ENCODE results near the gene MC4R. TPM values are rescaled to one million over a fixed set of nuclear protein-coding genes. Genes with fewer than 3 reads are reported as not detected.

Gene MC4R
- total and polyA plus RNA-seq, 5 donors from 2014 or later, result not detected

DNA sequence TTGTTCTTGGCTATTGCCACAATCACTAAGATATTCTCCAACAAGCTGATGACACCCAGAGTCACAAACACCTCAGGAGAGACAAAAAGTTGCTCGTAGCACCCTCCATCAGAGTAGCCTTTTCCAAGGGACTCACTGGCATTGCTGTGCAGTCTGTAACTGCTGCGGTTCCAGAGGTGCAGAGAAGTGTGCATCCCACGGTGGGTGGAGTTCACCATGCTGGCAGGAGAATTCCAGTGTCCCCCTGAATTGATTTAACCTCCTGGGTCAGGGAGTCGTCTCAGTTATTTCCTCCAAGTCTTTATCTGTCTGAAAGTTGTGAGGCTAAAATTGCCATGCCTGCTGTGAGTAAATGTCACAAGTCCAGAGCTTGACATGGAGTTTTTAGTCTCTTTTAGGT, 443 bp downstream of the MC4R start:
- no peaks in the 10 kb centered on the region for H3K27me3 ChIP-seq (ENCODE audit: control insufficient read depth, insufficient read depth, low read length)
- no peak for DNase-seq
- no peaks in the 10 kb centered on the region for H3K4me1 Mint-ChIP-seq

DNA sequence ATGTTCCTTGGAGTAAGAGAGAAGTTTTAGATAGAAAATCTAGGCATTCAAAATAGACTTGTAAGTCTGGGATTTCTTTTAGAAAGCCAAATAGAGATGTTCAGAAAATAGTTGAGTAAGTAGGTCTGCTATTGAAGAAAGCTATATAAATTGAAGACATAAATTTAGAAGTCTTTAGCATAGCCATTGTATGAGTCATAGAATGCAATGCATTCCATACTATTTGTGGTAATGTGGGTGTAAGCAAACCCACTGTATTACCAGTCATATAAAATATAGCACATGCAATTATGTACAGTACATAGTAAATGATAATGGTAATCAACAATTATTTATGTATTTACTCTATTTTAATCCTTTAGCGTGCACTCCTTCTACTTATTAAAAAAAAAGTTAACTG, 14.1 kb downstream of the MC4R start:
- peaks cover 0 to 4% (median under 1%) of the 10 kb centered on the region in 7 donors for H3K9me3 Mint-ChIP-seq
- Histone ChIP-seq H3K9me3 (ENCODE audit: control insufficient read depth in 2 of 2, low read length in 2 of 2) (no peaks in the 10 kb centered on the region), H3K27me3 (ENCODE audit: control insufficient read depth, insufficient read depth, low read length) (no peaks in the 10 kb centered on the region), H3K27ac (ENCODE audit: insufficient read depth, low read length, poor library complexity, severe bottlenecking) (no peak overlapping the region), H3K36me3 (ENCODE audit: control insufficient read depth, insufficient read depth, low read length) (no peaks in the 10 kb centered on the region), H3K4me1 (ENCODE audit: control insufficient read depth, insufficient read depth, low read length, poor library complexity, severe bottlenecking) (no peaks in the 10 kb centered on the region), H3K4me3 (ENCODE audit: low read depth, low read length) (no peak overlapping the region)
- no peaks in the 10 kb centered on the region for H3K27me3 Mint-ChIP-seq
- no peak overlapping the region for H3K4me3 Mint-ChIP-seq
- H3K27ac Mint-ChIP-seq, result no peak overlapping the region
- H3K36me3 Mint-ChIP-seq, result no peaks in the 10 kb centered on the region
- DNase-seq, result no peak
- ATAC-seq (ENCODE audit: low read depth in 2 of 2), result no peak
- H3K4me1 Mint-ChIP-seq, result peaks cover 0 to 3% (median 0%) of the 10 kb centered on the region in 4 donors

More for the DNA sequence above, 443 bp downstream of the MC4R start:
- Histone ChIP-seq H3K36me3 (ENCODE audit: control insufficient read depth, insufficient read depth, low read length) (no peaks in the 10 kb centered on the region), H3K27ac (ENCODE audit: insufficient read depth, low read length, poor library complexity, severe bottlenecking) (no peak overlapping the region), H3K4me1 (ENCODE audit: control insufficient read depth, insufficient read depth, low read length, poor library complexity, severe bottlenecking) (no peaks in the 10 kb centered on the region), H3K9me3 (ENCODE audit: control insufficient read depth in 2 of 2, low read length in 2 of 2) (no peaks in the 10 kb centered on the region), H3K4me3 (ENCODE audit: low read depth, low read length) (no peak overlapping the region)
- H3K9me3 Mint-ChIP-seq, result peaks cover 0 to 7% (median 0%) of the 10 kb centered on the region in 7 donors
- no peaks in the 10 kb centered on the region for H3K36me3 Mint-ChIP-seq
- H3K4me3 Mint-ChIP-seq, result no peak overlapping the region
- no peak for ATAC-seq (ENCODE audit: low read depth in 2 of 2)
- no peaks in the 10 kb centered on the region for H3K27me3 Mint-ChIP-seq
- no peak overlapping the region for H3K27ac Mint-ChIP-seq

DNA sequence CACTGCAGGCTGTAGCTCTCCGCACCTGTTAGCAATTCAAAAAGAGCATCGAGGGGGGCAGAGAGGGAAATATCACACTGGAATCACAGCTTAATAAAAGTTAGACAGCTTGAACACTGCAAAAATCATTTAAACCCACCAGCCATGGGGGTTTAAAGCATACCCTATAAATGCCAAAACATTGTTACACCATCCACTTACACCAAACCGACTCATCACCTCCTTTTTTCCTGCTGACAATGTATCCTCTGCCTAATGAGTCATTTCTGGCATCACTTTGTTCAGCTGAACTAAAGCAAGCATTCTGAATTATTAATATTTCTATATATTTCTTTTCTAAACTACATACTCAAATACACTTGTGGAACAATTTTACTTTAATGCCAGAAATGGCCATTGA, 21.6 kb downstream of the MC4R start:
- Mint-ChIP-seq H3K27ac (no peak overlapping the region), H3K9me3 (peaks cover 0 to 8% (median 3%) of the 10 kb centered on the region in 7 donors), H3K36me3 (no peaks in the 10 kb centered on the region), H3K27me3 (no peaks in the 10 kb centered on the region), H3K4me1 (no peaks in the 10 kb centered on the region), H3K4me3 (no peak overlapping the region)
- H3K36me3 ChIP-seq (ENCODE audit: control insufficient read depth, insufficient read depth, low read length), result no peaks in the 10 kb centered on the region
- DNase-seq (no peak), ATAC-seq (ENCODE audit: low read depth in 2 of 2) (no peak)
- no peaks in the 10 kb centered on the region for H3K4me1 ChIP-seq (ENCODE audit: control insufficient read depth, insufficient read depth, low read length, poor library complexity, severe bottlenecking)
- H3K27me3 ChIP-seq (ENCODE audit: control insufficient read depth, insufficient read depth, low read length), result no peaks in the 10 kb centered on the region
- H3K4me3 ChIP-seq (ENCODE audit: low read depth, low read length), result no peak overlapping the region
- no peaks in the 10 kb centered on the region for H3K9me3 ChIP-seq (ENCODE audit: control insufficient read depth in 2 of 2, low read length in 2 of 2)
- no peak overlapping the region for H3K27ac ChIP-seq (ENCODE audit: insufficient read depth, low read length, poor library complexity, severe bottlenecking)

DNA sequence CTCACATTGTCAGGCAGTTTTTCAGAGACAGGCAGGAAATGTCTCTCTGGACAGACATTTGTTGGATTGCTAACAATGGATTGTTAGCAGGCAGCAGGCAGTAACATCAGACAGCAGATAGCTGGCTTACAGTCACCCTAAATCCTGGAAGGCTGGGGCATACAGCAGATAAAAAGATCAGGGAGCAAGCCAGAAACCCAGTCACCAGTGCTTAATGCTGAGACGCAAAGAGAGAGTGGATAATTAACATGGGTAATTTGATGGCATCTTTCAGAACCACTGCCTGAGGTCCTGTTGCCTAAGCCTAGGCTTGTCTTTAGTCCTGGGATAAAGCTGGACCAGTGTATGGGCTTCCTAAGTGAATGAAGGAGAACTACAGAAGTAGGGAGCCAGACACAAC, 22.4 kb downstream of the MC4R start:
- Histone ChIP-seq H3K27me3 (ENCODE audit: control insufficient read depth, insufficient read depth, low read length) (no peaks in the 10 kb centered on the region), H3K4me1 (ENCODE audit: control insufficient read depth, insufficient read depth, low read length, poor library complexity, severe bottlenecking) (no peaks in the 10 kb centered on the region), H3K36me3 (ENCODE audit: control insufficient read depth, insufficient read depth, low read length) (no peaks in the 10 kb centered on the region), H3K27ac (ENCODE audit: insufficient read depth, low read length, poor library complexity, severe bottlenecking) (no peak overlapping the region), H3K9me3 (ENCODE audit: control insufficient read depth in 2 of 2, low read length in 2 of 2) (no peaks in the 10 kb centered on the region), H3K4me3 (ENCODE audit: low read depth, low read length) (no peak overlapping the region)
- Mint-ChIP-seq H3K4me3 (no peak overlapping the region), H3K4me1 (no peaks in the 10 kb centered on the region), H3K9me3 (peaks cover 0 to 8% (median 3%) of the 10 kb centered on the region in 7 donors), H3K27ac (no peak overlapping the region), H3K36me3 (no peaks in the 10 kb centered on the region), H3K27me3 (no peaks in the 10 kb centered on the region)
- DNase-seq, result no peak
- no peak for ATAC-seq (ENCODE audit: low read depth in 2 of 2)

DNA sequence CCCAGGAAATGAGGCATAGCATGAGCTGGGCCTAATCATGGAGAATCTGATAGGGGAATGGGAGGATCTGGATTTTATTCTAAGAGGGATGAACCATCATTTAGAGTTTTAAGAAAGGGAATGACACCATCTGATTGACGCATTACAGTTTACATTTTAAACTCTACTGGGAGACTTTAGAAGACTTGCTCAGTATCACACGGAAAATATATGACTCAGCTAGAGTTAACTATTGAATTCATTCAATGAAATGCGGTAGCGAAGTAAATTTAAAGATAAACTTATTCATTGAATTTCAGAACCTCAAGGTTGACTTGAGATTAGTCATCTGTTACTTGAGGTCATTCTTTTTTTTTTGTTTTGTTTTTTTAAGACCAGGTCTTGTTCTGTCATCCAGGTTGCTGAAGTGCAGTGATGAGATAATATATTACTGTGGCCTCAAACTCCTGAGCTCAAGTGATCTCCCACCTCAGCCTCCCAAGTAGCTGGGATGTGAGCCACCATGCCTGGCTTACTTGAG, 25.0 kb downstream of the MC4R start:
- H3K36me3 Mint-ChIP-seq, result no peaks in the 10 kb centered on the region
- no peaks in the 10 kb centered on the region for H3K27me3 Mint-ChIP-seq
- Histone ChIP-seq H3K4me3 (ENCODE audit: low read depth, low read length) (no peak overlapping the region), H3K27me3 (ENCODE audit: control insufficient read depth, insufficient read depth, low read length) (no peaks in the 10 kb centered on the region), H3K27ac (ENCODE audit: insufficient read depth, low read length, poor library complexity, severe bottlenecking) (no peak overlapping the region), H3K9me3 (ENCODE audit: control insufficient read depth in 2 of 2, low read length in 2 of 2) (no peaks in the 10 kb centered on the region), H3K4me1 (ENCODE audit: control insufficient read depth, insufficient read depth, low read length, poor library complexity, severe bottlenecking) (no peaks in the 10 kb centered on the region), H3K36me3 (ENCODE audit: control insufficient read depth, insufficient read depth, low read length) (no peaks in the 10 kb centered on the region)
- ATAC-seq (ENCODE audit: low read depth in 2 of 2) (no peak), DNase-seq (no peak)
- H3K27ac Mint-ChIP-seq, result no peak overlapping the region
- peaks cover 0 to 8% (median 3%) of the 10 kb centered on the region in 7 donors for H3K9me3 Mint-ChIP-seq
- H3K4me1 Mint-ChIP-seq, result no peaks in the 10 kb centered on the region
- H3K4me3 Mint-ChIP-seq, result no peak overlapping the region

DNA sequence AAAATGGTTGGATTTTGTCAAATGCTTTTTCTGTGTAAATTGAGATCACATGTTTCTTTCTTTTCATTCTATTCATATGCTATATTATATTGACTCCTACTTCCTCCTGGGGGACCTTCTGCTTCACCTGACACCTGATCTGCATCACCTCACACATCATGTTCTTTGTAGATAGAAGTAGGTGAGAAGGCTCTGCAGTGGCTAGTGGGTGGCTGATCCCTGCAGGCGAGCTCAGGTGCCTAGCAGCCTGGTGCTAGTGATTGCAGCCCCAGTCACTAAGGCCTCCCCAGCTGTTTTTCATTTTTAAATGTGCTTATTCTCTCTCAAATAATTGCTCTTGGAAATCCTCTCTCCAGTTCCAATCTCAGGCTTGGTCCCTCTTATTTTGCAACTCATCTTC, 33.6 kb downstream of the MC4R start:
- no peak overlapping the region for H3K27ac Mint-ChIP-seq
- H3K36me3 ChIP-seq (ENCODE audit: control insufficient read depth, insufficient read depth, low read length), result no peaks in the 10 kb centered on the region
- H3K36me3 Mint-ChIP-seq, result no peaks in the 10 kb centered on the region
- H3K9me3 Mint-ChIP-seq, result peaks cover 0 to 10% (median 2%) of the 10 kb centered on the region in 7 donors
- H3K4me1 ChIP-seq (ENCODE audit: control insufficient read depth, insufficient read depth, low read length, poor library complexity, severe bottlenecking), result no peaks in the 10 kb centered on the region
- no peak overlapping the region for H3K27ac ChIP-seq (ENCODE audit: insufficient read depth, low read length, poor library complexity, severe bottlenecking)
- ATAC-seq (ENCODE audit: low read depth in 2 of 2) (no peak), DNase-seq (no peak)
- no peaks in the 10 kb centered on the region for H3K27me3 Mint-ChIP-seq
- H3K4me3 ChIP-seq (ENCODE audit: low read depth, low read length), result no peak overlapping the region
- H3K9me3 ChIP-seq (ENCODE audit: control insufficient read depth in 2 of 2, low read length in 2 of 2), result no peaks in the 10 kb centered on the region
- no peak overlapping the region for H3K4me3 Mint-ChIP-seq
- no peaks in the 10 kb centered on the region for H3K27me3 ChIP-seq (ENCODE audit: control insufficient read depth, insufficient read depth, low read length)
- no peaks in the 10 kb centered on the region for H3K4me1 Mint-ChIP-seq

DNA sequence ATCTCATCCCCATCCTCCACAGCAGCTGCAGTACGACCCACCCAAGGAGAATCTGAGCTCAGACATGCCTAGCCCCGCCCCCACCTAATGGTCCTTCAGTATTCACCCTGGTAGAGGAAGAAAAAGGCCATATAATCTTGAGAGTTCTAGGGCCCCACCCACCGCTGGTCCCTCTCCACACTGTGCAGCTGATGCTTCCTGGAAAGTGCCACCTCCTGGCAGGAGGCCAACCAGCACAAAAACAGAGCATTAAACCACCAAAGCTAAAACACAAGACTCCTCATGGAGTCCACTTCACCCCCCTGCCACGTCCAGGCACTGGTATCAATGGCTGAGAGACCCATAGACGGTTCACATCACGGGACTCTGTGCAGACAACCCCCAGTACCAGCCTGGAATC, 40.7 kb downstream of the MC4R start:
- Histone ChIP-seq H3K27ac (ENCODE audit: insufficient read depth, low read length, poor library complexity, severe bottlenecking) (no peak overlapping the region), H3K4me1 (ENCODE audit: control insufficient read depth, insufficient read depth, low read length, poor library complexity, severe bottlenecking) (no peaks in the 10 kb centered on the region), H3K4me3 (ENCODE audit: low read depth, low read length) (no peak overlapping the region), H3K9me3 (ENCODE audit: control insufficient read depth in 2 of 2, low read length in 2 of 2) (no peaks in the 10 kb centered on the region), H3K27me3 (ENCODE audit: control insufficient read depth, insufficient read depth, low read length) (no peaks in the 10 kb centered on the region), H3K36me3 (ENCODE audit: control insufficient read depth, insufficient read depth, low read length) (no peaks in the 10 kb centered on the region)
- no peaks in the 10 kb centered on the region for H3K4me1 Mint-ChIP-seq
- H3K9me3 Mint-ChIP-seq, result peaks cover 0 to 10% (median 2%) of the 10 kb centered on the region in 7 donors
- no peak overlapping the region for H3K4me3 Mint-ChIP-seq
- DNase-seq (no peak), ATAC-seq (ENCODE audit: low read depth in 2 of 2) (no peak)
- H3K27ac Mint-ChIP-seq, result no peak overlapping the region
- no peaks in the 10 kb centered on the region for H3K27me3 Mint-ChIP-seq
- H3K36me3 Mint-ChIP-seq, result no peaks in the 10 kb centered on the region

DNA sequence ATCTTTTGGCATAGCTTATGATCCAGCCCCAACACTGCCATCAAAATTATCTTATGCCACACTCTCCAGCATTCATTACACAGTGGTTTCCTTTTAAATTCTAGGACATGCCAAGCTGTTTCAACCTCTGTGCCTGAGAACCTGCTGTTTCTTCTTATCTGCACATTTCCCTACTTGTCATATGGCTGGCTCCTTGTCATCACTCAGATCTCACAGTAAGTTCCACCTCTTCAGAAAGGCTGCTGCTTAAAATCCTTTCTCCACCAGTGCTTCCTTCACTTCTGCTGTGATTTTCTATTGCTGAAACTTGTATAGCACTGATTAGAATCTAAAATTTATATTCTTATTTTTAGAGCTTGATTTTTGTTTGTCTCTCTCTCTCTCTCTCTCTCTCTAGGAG, 43.4 kb downstream of the MC4R start:
- Mint-ChIP-seq H3K36me3 (no peaks in the 10 kb centered on the region), H3K4me1 (no peaks in the 10 kb centered on the region), H3K4me3 (no peak overlapping the region), H3K9me3 (peaks cover 0 to 6% (median 1%) of the 10 kb centered on the region in 7 donors), H3K27ac (no peak overlapping the region), H3K27me3 (no peaks in the 10 kb centered on the region)
- DNase-seq (no peak), ATAC-seq (ENCODE audit: low read depth in 2 of 2) (no peak)
- no peak overlapping the region for H3K27ac ChIP-seq (ENCODE audit: insufficient read depth, low read length, poor library complexity, severe bottlenecking)
- no peaks in the 10 kb centered on the region for H3K27me3 ChIP-seq (ENCODE audit: control insufficient read depth, insufficient read depth, low read length)
- no peak overlapping the region for H3K4me3 ChIP-seq (ENCODE audit: low read depth, low read length)
- no peaks in the 10 kb centered on the region for H3K9me3 ChIP-seq (ENCODE audit: control insufficient read depth in 2 of 2, low read length in 2 of 2)
- no peaks in the 10 kb centered on the region for H3K36me3 ChIP-seq (ENCODE audit: control insufficient read depth, insufficient read depth, low read length)
- no peaks in the 10 kb centered on the region for H3K4me1 ChIP-seq (ENCODE audit: control insufficient read depth, insufficient read depth, low read length, poor library complexity, severe bottlenecking)

All from CD4-positive, CD25-positive, alpha-beta regulatory T cell (primary cell).